Body of pancreas (tissue), 4 donors: ENCODE results near the gene BOLA3. TPM values are rescaled to one million over a fixed set of nuclear protein-coding genes. Genes with fewer than 3 reads are reported as not detected.

ENCODE experiments used
- ATAC-seq: fragments of 150-250 bp; one replicate; pipeline ENCODE4 v1.9.1; 2016
- DNase-seq, 4 donors: peaks; one replicate each; pipeline ENCODE4 v3.0.0-alpha.2; 2019
- H3K27ac ChIP-seq, 4 donors: fragments of 200-600 bp; sonication (generic); 1 replicate in 3 of 4; 2 replicates in 1 of 4; pipeline versions ENCODE4 v1.5.1 to v1.6.1; 2016 to 2019; ENCODE audit warnings: mild to moderate bottlenecking in 1 of 4, mixed read lengths in 1 of 4, moderate library complexity in 1 of 4
- H3K27me3 ChIP-seq, 2 donors: fragments of 200-600 bp; sonication (generic); one replicate each; pipeline ENCODE4 v1.6.0; 2016; ENCODE audit warnings: mild to moderate bottlenecking in 1 of 2
- H3K36me3 ChIP-seq, 2 donors: fragments of 200-600 bp; sonication (generic); replicated peaks in 1 of 2; 2 replicates each; pipeline ENCODE4 v1.5.1; 2016; ENCODE audit warnings: low read depth in 2 of 2; ENCODE audit not compliant: insufficient read depth in 1 of 2
- H3K4me1 ChIP-seq: fragments of 200-600 bp; sonication (generic); one replicate; pipeline ENCODE4 v1.6.0; 2016
- H3K4me3 ChIP-seq, 2 donors: fragments of 200-600 bp; sonication (generic); 1 replicate in 1 of 2; 2 replicates in 1 of 2; pipeline ENCODE4 v1.5.1; 2016 to 2019
- H3K9me3 ChIP-seq, 3 donors: fragments of 200-600 bp; sonication (generic); 1 replicate in 2 of 3; 2 replicates in 1 of 3; pipeline ENCODE4 v1.5.1; 2016
- CTCF ChIP-seq, 7 experiments: fragments of 450-650 bp in 4 of 7; fragments of 200-600 bp in 3 of 7; sonication (generic) in 3 of 7; IDR thresholded peaks; one replicate each; pipeline ENCODE4 v1.5.1; 2016 to 2019; ENCODE audit warnings: antibody characterized with exemption in 7 of 7
- POLR2A ChIP-seq, 3 donors: fragments of 450-650 bp; IDR thresholded peaks; one replicate each; pipeline ENCODE4 v1.6.1; 2016; ENCODE audit warnings: antibody characterized with exemption in 3 of 3, mild to moderate bottlenecking in 2 of 3
- WGBS, 2 donors: methylation state at CpG; one replicate each; pipeline ENCODE4 v1.1.5; 2017; 5-methylcytosine and 5-hydroxymethylcytosine counted together
- intact Hi-C: fragments of 100-400 bp; cut with DNase I; formaldehyde crosslinking; loops from one replicate; pipeline ENCODE4 v1.15.1; 2023
- total RNA-seq, 2 donors: library from RNA; depleted of rRNA; stranded (reverse); fragments of >200 nt; gene quantifications; one replicate each; pipeline ENCODE4 v1.1.0, GENCODE V29; 2016

BOLA3 gene
- total RNA-seq, 2 donors from 2014 or later, result 17.1 to 41.5 TPM

GRCh38 chr2:74100254-74101216 lies 47.2 kb downstream of the BOLA3 start:
- WGBS, 2 donors, result 94 to 96% methylated on average over 17 to 20 of the region's 25 CpGs
- intact Hi-C loops, result no loop called here
- Histone ChIP-seq H3K4me1 (no peaks in the 10 kb centered on the region), H3K36me3 (peaks cover 0 to 13% of the 10 kb centered on the region in 2 donors), H3K27ac (no peak overlapping the region), H3K9me3 (no peaks in the 10 kb centered on the region), H3K4me3 (no peak overlapping the region), H3K27me3 (no peaks in the 10 kb centered on the region)
- DNase-seq (no peak), ATAC-seq (no peak)
- no peak for TF ChIP-seq POLR2A (IDR thresholded peaks at IDR 0.05)
- no peak for TF ChIP-seq CTCF (IDR thresholded peaks at IDR 0.05)

- no peak for DNase-seq
- whole genome bisulfite sequencing, 2 donors, result 80 to 81% methylated on average over 2 to 7 of the region's 7 CpGs
- H3K4me1 ChIP-seq, result no peaks in the 10 kb centered on the region
- no peak for ATAC-seq
- no peak overlapping the region for H3K4me3 ChIP-seq
- H3K27me3 ChIP-seq, result no peaks in the 10 kb centered on the region
- TF ChIP-seq CTCF (IDR thresholded peaks at IDR 0.05) (no peak), POLR2A (IDR thresholded peaks at IDR 0.05) (no peak)
- intact Hi-C loops, result no loop called here
- no peaks in the 10 kb centered on the region for H3K9me3 ChIP-seq
- H3K27ac ChIP-seq, result no peak overlapping the region
- H3K36me3 ChIP-seq, result peaks cover 0 to 13% of the 10 kb centered on the region in 2 donors
Observed at GRCh38 chr2:74099835-74100234, 47.9 kb downstream of the BOLA3 start.

- H3K36me3 ChIP-seq, result peaks cover 0 to 13% of the 10 kb centered on the region in 2 donors
- no peaks in the 10 kb centered on the region for H3K9me3 ChIP-seq
- TF ChIP-seq CTCF (IDR thresholded peaks at IDR 0.05) (no peak), POLR2A (IDR thresholded peaks at IDR 0.05) (no peak)
- WGBS, 2 donors, result 94 to 95% methylated on average over 14 to 20 of the region's 20 CpGs
- H3K4me3 ChIP-seq, result no peak overlapping the region
- no peak overlapping the region for H3K27ac ChIP-seq
- no peak for ATAC-seq
- H3K27me3 ChIP-seq, result no peaks in the 10 kb centered on the region
- no peaks in the 10 kb centered on the region for H3K4me1 ChIP-seq
- no peak for DNase-seq
- intact Hi-C loops, result no loop called here
Observed at GRCh38 chr2:74099271-74099670, 48.4 kb downstream of the BOLA3 start.

- intact Hi-C loops, result no loop called here
- 93 to 95% methylated on average over 6 of the region's 6 CpGs for WGBS, 2 donors
- DNase-seq, result no peak
- no peak for ATAC-seq
- Histone ChIP-seq H3K4me3 (no peak overlapping the region), H3K27ac (no peak overlapping the region), H3K9me3 (no peaks in the 10 kb centered on the region), H3K36me3 (peaks cover 0 to 22% of the 10 kb centered on the region in 2 donors), H3K4me1 (no peaks in the 10 kb centered on the region), H3K27me3 (no peaks in the 10 kb centered on the region)
- TF ChIP-seq POLR2A (IDR thresholded peaks at IDR 0.05), result no peak
- TF ChIP-seq CTCF (IDR thresholded peaks at IDR 0.05), result no peak
Observed at GRCh38 chr2:74097574-74097973, 50.1 kb downstream of the BOLA3 start.
